ENCODE results near the gene MEAK7. TPM values are rescaled to one million over a fixed set of nuclear protein-coding genes. Genes with fewer than 3 reads are reported as not detected.

Gene MEAK7
- total and polyA plus RNA-seq, 2 of the 8 experiments (the other 6 are each of a cell fraction or from before 2014, with no cell fraction given), result 9.6 to 19.6 TPM

DNA sequence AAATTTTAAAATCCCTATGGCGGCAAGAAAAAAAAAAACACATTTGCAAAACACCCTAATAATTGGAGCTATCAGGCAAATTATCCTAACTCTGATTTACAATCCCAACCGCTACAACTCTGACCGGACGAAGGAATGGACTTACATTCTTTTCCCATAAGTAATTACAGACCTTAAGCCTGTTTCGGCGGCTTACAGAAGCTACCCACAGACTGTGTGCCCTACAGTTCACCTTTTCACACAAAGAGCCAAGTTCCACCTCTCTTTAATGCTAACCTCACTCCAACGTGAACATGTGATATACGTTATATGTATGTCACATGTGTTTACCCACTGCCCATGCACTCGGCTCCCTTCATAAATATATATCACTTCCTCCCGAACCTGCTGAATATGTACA, 8.7 kb upstream of the MEAK7 start (continued):
- TF ChIP-seq RNF2 (IDR thresholded peaks at IDR 0.05; ENCODE audit: borderline replicate concordance, low read depth, low read length, missing control alignments, poor library complexity, severe bottlenecking), result no peak
- no peak for TF ChIP-seq PHF8 (conservative IDR thresholded peaks at IDR 0.05; ENCODE audit: low read depth, low read length)
- no peak for TF ChIP-seq SP1 (IDR thresholded peaks at IDR 0.05; ENCODE audit: low read depth, low read length)
